Stimulated activated naive CD4-positive, alpha-beta T cell (primary cell): ENCODE results near the gene SLU7.

ENCODE experiments used
- DNase-seq, 6 experiments: peaks; one replicate each; lab custom pipeline; 2025; lab: John Stamatoyannopoulos, UW

The SLU7 gene

DNA sequence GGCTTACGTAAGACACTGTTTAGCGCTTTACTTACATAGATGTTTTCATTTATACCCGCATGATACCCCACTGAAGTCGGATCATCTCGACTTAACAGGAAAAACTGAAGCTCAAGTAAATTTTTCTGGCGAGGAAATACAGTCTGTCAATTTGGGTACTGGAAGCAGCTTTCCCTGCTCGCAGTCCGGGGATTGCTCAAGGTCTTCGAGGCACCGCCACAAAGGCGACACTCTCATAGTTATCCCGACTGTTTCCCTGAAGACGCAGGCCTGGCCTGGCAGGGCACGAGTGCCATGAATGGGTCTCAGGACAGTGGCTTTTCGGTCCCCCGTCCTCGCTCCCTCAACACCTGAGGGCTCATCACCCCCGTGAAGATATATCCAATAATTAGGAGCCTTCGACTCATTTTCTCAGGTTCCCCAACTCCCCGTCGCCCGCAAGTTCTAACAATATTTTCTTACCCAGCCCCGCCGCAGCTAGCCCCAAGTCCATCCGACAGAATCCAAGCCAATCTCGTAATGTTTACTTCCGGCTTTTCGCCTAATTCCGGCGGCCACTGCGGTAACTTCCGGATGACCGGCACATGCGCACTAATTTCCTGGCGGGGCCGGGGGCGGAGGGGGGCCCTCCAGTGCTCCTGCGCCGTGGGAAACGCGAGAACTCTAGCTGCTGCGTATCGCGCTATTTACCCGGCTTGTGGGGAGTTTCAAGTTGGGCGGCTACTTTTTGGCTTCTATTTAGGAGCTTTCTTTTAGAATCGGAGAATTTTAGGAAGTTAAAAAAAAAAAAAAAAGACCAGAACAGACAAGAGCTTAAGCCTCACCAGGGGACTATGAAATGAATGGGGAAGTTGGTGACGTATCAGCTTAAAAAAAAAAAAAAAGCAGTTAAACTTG, at the start of gene SLU7:
SLU7 (minus strand) TSS at position 521 of the 897 bp plus-strand sequence. CDS start 3,787 bp downstream, outside the sequence.
- peak; percentile 83 to 92 (median 88) for DNase-seq

DNA sequence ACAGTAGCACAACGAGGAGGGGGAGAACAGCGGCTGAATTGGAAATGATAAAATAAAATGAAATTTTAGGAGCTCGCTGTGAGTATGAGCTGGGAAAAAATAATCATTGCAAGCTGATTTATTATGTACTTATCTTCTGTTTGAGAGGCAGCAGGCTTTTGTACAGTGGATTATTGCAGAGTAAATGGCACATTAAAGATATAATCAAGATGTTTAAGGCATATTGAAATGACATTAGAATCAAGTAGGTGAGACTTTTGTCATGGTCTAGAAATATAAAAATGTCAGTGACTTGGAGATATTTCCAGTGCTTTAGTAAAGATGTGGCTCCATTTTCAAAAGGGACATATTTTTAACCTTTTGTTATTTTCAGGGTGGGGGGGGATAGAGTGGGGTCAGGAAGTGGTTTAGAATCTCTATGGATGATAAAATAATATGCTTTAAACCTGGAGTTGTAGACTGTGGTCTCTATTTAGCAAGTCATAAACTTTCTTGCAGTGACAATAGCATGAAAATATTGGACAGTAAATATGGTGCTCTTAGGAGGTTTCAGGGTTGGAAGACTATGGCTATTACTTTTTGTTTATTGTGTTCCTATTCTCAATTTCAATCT, 49.6 kb upstream of the SLU7 start:
- no peak for DNase-seq

DNA sequence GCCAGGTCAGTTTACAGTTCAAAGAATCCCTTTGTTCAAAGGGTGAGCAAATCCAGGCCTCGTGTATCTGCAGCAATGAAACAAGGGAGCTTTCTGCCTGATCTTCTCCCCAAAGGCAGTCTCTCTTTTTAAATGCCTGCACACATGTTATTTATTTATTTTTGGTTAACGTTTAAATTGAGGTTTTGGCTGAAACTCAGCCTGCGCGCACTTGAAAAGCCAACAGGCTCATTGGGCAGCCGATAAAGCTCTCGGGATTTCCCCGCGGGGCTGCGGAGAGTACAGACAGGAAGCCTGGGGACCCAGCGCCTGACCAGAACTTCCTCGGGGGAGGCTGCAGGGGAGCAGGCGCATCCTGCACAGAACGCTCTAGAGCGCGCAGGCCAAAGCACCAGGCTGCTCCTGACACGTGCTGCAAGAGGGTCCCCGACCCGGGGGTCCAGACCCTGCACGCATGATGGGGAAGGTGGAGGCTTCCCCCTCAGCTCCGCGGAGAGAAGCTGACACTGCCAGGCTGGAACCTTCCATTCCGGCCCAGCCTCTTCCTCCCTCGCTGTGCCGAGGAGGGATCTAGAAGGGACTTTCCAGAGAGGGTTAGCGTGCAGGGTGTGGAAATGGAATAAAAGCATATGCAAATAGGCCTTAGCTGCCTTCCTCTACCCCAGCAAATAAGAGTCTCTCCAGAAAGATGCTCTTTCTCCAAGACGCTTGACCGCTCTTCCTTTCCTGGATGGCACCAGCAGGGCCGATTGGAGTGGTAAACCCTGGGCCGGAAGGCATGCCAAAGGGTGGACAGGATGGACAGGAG, 48.9 kb upstream of the SLU7 start:
- DNase-seq = peak; percentile 38 to 50 (median 42)

DNA sequence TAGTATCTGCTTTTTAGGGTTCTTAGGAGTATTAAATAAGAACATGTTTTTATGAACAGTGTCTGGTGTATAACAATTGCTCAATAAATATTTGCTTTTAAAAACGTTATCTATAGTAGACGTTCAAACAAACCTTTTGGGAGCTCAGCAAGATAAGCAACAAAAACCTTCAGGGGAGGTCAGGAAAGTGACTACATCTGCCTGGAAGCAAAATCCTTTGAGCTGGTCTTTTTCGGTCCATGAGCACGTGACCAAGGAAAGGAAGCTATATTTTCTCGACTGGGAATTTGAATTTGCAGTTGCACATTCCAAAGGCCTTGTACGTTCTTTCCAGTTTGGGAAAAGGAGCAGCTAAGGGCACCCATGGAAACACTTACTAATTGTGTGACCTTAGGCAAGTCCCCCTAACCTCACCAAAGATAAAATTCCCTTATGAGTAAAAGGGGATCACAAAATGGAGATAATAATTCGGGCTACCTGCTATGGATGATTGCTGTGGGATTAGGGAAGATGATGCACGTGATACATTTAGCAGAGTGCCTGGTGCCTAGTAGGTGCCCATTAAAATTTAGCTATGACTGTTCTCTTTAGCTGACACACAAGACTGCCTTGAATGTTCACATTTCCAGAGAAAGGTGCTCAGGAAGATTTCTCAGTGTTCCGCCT, 48.1 kb upstream of the SLU7 start:
- no peak for DNase-seq

DNA sequence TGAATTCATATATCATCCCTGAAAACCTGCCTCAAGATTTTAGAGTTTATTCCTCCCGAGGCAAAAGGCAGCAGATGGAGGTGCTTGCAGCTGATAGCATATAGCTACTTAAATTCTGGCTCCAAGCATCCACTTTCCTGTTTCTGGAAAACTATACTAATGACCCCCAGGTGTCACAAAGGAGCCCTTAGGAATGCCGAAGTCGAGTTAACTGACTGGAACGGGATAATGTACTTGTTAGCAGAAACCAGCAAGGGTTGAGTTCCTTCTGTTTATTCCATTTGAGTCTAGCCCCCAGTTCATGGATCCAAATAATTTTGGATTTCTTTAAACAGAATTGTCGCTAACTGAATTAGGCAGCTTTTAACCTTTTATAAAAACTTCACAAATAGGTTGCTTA, 47.2 kb upstream of the SLU7 start:
- DNase-seq = no peak

DNA sequence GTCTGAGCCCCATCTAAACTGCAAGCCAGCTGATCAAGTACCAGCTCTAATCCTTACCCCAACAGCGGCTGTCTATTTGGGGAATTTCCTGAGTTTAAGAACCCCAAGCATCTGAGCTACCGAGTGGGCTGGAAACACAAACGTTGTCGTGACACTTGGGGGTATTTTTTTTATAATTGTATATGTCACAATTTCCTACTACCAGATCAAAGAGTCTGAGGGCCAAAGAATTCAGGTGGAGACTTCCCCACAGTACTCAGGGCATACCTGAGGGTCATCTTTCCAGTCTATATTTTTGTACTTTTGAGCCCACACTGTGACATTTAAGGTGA, 45.6 kb upstream of the SLU7 start:
- no peak for DNase-seq

DNA sequence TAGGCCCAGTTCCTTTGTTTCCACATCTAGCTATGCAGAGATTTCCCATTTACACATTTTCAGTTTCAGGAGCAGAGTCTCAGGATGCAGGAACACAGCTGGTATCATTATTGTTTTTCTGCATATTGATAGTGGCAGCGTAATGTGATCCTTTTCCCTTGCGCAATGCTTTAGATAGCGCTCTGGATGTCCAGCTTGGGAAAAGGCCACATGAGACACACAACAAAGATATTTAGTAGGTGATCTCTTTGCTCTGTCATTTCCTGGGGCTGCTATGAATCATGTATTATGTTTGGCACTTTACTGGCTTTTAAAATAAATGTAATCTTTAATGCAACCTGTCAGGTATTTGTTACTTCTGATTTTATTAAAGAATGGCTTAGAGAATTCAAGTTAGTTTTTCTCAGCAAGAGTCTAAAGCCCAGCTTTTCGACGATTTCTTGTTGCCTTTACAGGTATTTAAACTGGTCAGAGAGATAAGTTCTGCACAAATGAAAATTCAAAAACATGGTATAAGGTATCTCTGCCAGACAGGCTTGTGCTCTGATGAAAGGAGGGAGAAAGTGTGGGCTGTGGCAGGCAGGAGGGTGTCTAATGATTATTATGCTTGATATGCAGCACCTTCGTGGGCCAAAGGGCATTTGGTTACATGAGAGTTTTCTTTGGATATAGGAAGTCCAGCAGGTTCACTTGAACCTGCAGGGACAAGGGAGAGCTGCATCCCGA, 45.0 kb upstream of the SLU7 start:
- DNase-seq = no peak

DNA sequence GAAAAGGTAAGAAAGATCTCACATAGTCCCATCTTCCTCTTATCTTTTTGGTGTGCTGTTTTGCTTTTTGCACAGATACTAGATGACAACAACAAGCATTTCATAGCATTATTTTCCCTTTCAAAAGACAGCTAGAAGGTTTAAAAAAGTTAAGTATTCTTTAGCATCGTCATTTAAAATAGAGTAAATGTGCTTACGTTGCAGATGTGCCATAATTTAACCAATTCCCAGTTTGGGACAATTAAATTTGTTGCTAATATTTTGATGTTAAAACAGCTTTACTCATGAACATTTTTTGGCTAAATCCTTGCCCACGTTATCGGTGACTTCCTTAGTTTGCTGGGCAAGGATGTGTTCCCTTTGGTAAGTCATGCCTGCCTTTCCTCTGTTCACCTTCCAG, 44.3 kb upstream of the SLU7 start:
- DNase-seq = no peak

DNA sequence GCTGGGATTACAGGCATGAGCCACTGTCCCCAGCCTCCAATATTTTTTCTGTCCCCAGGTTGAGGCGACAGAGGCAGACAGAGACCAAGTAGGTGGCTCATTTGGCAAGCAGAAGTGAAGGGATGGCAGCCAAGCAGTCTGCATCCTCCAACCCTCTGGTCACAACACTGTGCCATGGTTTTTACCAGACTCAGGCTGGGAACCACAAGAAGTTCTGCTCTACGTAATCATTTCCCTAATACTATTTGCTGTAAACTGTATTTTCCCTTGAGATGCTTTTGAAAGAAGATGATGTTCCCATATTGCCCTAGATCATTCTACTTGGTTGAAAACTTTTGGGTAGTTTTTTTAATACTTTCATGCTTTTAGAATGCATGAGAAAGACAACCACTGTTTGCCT, 43.3 kb upstream of the SLU7 start:
- DNase-seq = no peak

DNA sequence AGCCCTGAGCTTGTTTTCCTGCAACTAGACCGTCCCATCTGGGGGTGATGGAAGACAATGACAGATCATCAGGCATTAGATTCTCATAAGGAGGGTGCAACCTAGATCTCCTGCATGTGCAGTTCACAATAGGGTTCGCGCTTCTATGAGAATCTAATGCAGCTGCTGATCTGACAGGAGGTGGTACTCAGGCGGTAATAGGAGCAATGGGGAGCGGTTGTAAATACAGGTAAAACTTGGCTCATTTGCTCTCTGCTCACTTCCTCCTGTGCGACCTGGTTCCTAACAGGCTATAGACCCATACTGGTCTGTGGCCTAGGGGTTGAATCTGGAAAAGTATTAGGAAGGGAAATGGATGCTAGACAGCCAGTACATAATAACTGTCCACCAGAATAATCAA, 42.5 kb upstream of the SLU7 start:
- DNase-seq = no peak

DNA sequence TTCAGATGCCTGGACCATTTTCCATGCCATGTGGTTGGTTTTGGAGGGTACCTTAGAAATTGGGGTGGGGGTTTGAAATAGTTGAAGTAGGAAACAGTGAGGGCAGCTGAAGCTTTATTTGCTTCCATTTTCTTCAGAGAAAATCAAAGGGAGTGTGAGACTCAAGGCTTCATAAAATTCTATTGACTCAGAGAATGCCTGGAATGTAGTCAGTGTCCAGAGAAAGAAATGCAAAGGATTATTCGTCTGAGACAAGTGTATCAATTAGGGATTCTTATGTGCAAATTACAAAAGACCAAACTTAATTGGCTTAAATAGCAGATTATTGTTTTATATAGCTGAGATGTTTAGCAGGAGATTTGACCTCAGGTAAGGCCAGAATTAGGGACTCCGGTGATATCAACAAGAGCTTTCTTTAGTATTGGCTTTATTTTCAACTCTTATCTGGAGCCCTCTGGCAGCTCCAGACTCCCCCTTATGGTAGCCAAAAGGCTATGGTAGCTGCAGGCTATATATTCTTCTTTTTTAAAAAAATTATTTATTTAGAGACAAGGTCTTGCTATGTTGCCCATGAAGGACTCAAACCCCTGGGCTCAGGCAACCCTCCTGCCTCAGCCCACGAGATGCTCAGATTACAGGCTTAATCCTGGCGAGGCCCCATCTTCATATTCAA, 41.6 kb upstream of the SLU7 start:
- DNase-seq = no peak

DNA sequence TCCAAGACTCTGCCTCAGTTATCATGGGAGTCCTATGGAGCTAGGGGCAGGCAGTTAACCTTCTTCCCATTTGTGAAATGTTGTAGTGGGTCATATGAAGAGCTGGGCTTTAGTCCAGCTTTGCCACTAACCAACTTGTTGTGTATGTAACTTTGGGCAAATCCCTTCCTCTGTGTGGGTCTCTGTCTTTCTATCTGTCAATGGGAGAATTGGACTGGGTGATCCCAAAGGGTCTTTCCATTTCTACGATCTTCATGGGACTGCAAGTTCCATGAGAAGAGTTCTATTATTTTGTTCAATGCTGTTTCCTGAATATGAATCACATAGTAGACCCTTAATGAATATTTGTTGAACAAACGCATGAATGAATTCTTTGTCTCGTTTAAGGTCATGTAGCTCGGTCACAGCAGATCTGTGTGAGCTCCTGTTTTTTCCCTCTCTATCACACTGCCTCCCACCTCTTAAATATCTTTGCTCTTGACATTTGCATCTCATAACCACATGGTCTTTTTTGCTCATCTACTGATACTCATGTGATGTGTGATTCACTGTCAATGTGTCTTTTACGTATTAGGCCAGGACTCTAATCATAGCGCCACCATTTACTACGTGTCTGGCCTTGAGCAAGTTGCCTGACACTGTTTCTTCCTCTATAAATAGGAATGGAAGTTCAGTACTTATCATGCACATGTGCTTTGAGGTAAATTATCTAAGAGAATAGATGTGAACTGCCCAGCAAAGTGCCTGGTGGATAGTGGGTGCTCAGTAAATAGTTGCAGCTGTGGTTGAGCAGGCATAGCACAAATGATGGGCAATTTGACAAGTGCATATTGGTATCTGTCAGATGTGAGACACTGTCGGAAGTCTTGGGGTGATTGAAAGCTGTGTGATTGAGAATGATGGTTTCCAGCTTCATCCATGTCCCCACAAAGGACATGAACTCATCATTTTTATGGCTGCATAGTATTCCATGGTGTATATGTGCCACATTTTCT, 40.2 kb upstream of the SLU7 start:
- DNase-seq = no peak

DNA sequence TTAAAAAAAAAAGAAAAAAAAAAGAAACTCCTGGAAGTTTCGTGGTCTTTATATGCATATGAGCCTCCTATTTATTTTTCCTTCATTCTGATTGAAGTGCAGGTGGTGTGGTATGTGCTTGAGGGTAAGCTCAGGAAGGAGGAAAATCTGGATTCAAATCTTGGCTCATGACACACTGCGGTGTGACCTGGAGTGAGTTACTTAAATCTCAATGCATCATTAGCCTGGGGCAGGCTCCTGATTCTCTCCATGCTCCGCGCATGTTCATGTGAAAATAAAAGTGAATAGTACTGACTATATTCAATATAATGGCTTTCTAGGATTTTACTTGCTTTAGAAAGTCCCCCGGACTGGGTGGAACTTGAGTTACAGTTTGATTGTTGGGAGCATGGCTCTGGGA, 38.4 kb upstream of the SLU7 start:
- no peak for DNase-seq

DNA sequence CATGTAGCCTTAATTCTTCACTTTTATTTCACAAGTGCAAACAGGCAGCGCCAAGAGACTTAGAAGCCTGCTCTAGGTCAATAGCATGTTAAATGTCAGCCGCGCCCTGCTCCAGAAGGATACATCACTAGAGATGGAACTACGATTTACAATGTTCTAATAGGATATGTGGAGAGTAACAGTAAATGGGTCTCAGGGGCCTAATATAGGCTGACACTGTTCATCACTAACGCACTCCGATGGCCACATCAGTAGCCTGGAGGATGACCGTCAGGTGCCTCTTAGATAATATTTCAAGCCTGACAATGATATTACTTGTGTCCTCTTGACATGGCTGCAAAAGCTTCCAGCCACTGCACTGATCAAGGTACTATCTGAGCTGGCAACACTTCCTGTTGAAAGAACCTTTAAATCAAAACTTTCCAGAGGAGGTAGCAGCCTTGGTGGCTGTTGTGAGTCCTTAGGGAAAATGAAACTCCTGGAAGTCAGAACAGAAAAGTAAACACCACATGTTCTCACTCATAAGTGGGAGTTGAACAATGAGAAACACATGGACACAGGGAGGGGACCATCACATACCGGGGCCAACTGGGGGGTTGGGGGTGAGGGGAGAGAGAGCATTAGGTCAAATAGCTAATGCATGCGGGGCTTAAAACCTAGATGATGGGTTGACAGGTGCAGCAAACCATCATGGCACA, 37.7 kb upstream of the SLU7 start:
- DNase-seq = no peak

DNA sequence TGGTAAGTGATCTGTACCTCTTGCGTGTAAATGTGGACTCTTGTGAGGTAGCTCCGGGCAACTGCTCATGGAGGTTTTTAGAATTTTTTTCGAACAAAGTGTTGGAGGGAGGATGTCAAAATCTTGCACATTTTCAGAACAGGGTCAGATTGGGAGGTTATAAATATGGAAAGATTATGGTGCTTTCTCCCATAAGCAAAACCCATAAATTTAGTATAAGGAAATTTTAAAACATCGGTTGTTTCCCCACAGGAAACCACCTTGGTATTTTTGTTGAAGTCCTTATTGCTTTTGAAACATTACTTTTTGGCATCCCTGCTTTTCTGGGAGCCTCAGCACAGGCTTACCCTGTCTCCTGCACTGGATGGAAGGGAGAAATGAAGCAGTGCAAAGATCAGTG, 36.7 kb upstream of the SLU7 start:
- DNase-seq = no peak

DNA sequence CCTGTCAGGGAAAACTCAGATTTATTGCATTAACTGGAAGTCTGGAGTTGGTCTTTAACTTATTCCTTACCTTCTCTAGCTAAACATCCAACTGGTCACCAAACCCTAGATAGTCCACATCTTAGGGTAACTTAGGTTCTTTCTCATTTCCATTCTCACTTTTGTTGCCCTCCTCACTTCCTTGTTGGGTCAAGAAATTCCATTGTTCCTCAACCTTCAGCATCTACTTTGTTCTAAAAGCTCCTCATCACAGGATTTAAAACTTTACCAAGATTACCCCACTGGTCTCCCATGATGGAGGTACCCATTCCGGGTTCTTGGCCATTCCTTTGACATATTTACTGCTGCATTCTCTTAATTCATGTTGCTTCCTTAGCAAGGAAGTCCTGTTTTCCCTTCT, 34.9 kb upstream of the SLU7 start:
- DNase-seq = no peak

DNA sequence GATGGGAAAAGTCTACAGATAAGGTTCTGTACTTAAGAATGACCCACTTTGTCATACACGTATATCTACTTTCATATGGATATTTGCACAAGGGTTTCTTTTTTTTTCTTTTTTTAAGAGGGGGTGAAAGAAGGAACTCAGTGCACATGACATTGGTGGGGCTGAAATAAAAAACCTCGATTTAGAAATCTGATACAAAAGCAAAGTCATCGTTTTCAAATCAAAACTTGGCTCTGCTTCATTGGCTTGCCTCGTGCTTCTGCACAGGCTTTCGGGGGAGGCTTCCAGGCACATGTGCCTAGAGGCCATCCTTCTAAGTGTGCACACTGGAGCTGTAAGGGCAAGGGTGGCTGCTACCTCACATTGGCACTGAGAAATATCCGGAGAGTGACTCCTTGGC, 33.9 kb upstream of the SLU7 start:
- DNase-seq = no peak

DNA sequence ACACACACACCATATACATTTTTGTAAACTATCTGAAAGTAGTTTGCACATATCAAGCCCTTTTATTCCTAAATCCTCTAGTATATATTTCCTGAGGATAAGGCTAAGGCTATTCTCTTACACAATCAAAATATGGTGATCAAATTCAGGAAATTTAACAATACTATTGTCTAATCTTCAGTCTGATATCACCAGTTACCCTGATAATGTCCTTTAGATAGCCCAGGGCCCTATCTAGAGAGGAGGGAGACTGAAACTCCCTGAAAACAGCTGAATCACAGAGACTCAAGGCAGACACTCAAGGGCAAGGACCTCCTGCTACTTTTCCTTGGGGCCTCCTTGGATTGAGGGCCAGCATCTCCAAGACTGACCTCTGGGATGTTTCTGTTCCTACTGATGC, 33.2 kb upstream of the SLU7 start:
- DNase-seq = no peak

DNA sequence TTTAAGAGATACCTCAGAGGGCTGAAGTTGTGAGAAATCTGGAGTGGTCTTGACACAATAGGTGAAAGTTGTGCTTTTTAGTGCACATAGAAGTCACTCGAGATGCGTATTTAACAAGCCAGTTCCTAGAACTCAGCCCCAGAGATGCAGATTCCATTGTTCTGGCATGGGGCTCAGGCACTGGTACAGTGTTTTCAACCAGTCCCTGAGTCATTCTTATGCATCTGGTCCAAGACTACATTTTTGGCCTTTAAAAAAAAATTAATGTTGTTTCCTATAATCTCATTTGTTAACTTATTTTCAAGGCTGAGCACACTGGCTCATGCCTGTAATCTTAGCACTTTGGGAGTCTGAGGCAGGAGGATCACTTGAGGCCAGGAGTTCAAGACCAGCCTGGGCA, 32.4 kb upstream of the SLU7 start:
- DNase-seq = no peak
